ENCODE results near the gene IDE.
"Not testable (repeated sequence)": the region's sequence is repeated elsewhere in the genome, so short reads cannot be mapped to it uniquely, and the experiment has no call there.

The IDE gene

DNA sequence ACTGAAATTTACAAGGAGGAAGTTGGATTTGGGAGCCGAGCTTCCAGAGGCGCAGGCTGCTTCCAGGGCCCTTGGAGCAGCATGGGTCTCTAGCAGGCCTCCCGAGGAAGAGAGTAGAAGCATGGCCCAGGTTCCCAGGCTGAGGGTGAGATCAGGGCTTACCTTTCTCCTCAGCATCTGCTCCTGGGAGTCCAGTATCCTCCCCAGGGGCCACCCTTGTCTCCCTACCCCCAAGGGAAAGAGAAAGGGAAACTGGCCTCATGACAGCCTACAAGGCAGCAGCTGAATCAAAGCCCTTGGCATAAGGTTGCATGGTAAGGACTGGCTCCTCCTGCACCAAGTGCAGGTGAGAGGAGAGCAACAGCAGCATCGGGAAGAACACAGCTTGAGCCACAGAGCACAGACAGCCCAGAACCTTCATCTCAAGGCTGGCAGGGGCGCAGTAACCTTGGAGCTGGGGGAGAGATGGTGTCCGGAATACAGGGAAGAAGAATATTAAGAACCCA lies 168.4 kb downstream of the IDE start:
- H3K36me3 ChIP-seq (ENCODE audit: insufficient read depth, low read length): no peaks in the 10 kb centered on the region

DNA sequence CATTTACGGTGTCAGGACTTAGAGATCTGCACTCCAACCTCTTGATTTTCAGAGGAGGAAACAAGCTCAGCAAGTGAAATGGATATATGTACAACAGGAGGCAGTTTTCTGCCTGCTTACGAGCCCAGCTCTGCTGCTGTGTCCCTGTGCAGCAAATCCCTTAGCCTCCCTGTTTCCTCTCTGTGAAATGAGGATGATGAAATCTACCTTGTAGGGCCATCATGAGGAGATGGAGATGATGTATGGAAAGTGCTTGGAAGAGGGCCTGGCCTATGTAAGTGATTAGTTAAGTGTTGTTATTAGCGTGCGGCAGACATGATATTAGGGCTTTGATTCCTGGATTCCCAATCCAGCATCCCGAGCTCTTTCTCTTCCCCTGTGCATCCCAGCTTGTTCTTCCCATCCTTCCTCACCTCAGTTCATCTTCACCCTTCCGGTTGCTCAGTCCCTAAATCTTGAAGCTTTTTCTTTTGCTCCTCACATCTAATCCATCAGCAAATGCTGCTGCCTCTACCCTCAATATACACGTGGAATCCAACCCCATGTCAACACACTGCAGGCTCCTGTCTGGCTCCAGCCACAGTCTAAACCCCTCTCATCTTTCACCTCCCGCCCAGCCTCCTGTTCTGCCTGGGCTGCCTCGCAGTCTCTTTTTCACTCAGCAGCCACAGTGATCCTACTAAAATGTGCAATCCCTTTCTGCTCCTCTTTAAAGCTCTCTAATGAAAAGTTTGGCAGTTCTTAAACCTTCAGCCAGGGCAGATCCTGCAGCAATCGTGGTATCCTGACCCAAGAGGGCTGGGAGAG lies 169.1 kb downstream of the IDE start:
- Histone ChIP-seq H3K27me3 (ENCODE audit: insufficient read depth, low read length, poor library complexity) (no peaks in the 10 kb centered on the region), H3K4me2 (ENCODE audit: insufficient read depth, low read length) (no peak overlapping the region), H3K79me2 (ENCODE audit: insufficient read depth, low read length) (no peaks in the 10 kb centered on the region), H4K20me1 (ENCODE audit: insufficient read depth, low read length) (no peaks in the 10 kb centered on the region), H3K4me3 (ENCODE audit: low read depth in 1 of 2, low read length in 2 of 2) (no peak overlapping the region), H3K27ac (ENCODE audit: low read length) (no peak overlapping the region), H2AFZ (ENCODE audit: low read depth, low read length) (no peak overlapping the region), H3K36me3 (ENCODE audit: insufficient read depth, low read length) (no peaks in the 10 kb centered on the region), H3K9me3 (ENCODE audit: insufficient read depth, low read length, severe bottlenecking) (no peaks in the 10 kb centered on the region), H3K4me1 (ENCODE audit: insufficient read depth, low read length) (no peaks in the 10 kb centered on the region), H3K9ac (ENCODE audit: low read depth, low read length) (no peak overlapping the region)
- ATAC-seq (ENCODE audit: insufficient read depth, low read depth): no peak
- no peak for DNase-seq
- TF ChIP-seq, protein P1, sequence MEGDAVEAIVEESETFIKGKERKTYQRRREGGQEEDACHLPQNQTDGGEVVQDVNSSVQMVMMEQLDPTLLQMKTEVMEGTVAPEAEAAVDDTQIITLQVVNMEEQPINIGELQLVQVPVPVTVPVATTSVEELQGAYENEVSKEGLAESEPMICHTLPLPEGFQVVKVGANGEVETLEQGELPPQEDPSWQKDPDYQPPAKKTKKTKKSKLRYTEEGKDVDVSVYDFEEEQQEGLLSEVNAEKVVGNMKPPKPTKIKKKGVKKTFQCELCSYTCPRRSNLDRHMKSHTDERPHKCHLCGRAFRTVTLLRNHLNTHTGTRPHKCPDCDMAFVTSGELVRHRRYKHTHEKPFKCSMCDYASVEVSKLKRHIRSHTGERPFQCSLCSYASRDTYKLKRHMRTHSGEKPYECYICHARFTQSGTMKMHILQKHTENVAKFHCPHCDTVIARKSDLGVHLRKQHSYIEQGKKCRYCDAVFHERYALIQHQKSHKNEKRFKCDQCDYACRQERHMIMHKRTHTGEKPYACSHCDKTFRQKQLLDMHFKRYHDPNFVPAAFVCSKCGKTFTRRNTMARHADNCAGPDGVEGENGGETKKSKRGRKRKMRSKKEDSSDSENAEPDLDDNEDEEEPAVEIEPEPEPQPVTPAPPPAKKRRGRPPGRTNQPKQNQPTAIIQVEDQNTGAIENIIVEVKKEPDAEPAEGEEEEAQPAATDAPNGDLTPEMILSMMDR (IDR thresholded peaks at IDR 0.05; ENCODE audit: borderline replicate concordance, extremely low read depth, low read length, poor library complexity, severe bottlenecking): no peak
- no peak for TF ChIP-seq EZH2 (IDR thresholded peaks at IDR 0.05; ENCODE audit: borderline replicate concordance, low read depth, low read length, severe bottlenecking)

More for the DNA sequence above, 168.4 kb downstream of the IDE start:
- DNase-seq: no peak
- no peaks in the 10 kb centered on the region for H3K27me3 ChIP-seq (ENCODE audit: insufficient read depth, low read length, poor library complexity)
- no peak overlapping the region for H3K4me2 ChIP-seq (ENCODE audit: insufficient read depth, low read length)
- TF ChIP-seq EZH2 (IDR thresholded peaks at IDR 0.05; ENCODE audit: borderline replicate concordance, low read depth, low read length, severe bottlenecking): no peak
- TF ChIP-seq, protein P1 (IDR thresholded peaks at IDR 0.05; ENCODE audit: borderline replicate concordance, extremely low read depth, low read length, poor library complexity, severe bottlenecking): no peak
- H3K9me3 ChIP-seq (ENCODE audit: insufficient read depth, low read length, severe bottlenecking): no peaks in the 10 kb centered on the region
- H2AFZ ChIP-seq (ENCODE audit: low read depth, low read length): no peak overlapping the region
- no peaks in the 10 kb centered on the region for H4K20me1 ChIP-seq (ENCODE audit: insufficient read depth, low read length)
- H3K27ac ChIP-seq (ENCODE audit: low read length): no peak overlapping the region
- H3K4me3 ChIP-seq (ENCODE audit: low read depth in 1 of 2, low read length in 2 of 2): no peak overlapping the region
- ATAC-seq (ENCODE audit: insufficient read depth, low read depth): no peak
- no peaks in the 10 kb centered on the region for H3K79me2 ChIP-seq (ENCODE audit: insufficient read depth, low read length)
- no peaks in the 10 kb centered on the region for H3K4me1 ChIP-seq (ENCODE audit: insufficient read depth, low read length)
- no peak overlapping the region for H3K9ac ChIP-seq (ENCODE audit: low read depth, low read length)

DNA sequence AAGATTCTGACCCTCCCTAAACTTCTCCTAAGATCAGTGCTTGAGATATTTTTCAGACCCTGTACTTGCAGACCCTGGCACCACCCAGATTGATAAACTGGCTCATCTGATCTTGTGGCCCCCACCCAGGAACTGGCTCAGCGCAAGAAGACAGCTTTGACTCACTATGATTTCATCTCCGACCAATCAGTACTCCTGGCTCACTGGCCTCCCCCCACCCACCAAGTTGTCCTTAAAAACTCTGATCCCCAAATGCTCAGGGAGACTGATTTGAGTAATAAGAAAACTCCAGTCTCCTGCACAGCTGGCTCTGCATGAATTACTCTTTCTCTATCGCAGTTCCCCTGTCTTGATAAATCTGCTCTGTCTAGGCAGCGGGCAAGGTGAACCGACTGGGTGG lies 171.7 kb downstream of the IDE start:
- not testable (repeated sequence) for H3K9ac ChIP-seq (ENCODE audit: low read depth, low read length); ATAC-seq (ENCODE audit: insufficient read depth, low read depth); H3K4me2 ChIP-seq (ENCODE audit: insufficient read depth, low read length); H3K27ac ChIP-seq (ENCODE audit: low read length); H3K4me1 ChIP-seq (ENCODE audit: insufficient read depth, low read length); H2AFZ ChIP-seq (ENCODE audit: low read depth, low read length); H3K27me3 ChIP-seq (ENCODE audit: insufficient read depth, low read length, poor library complexity); H3K79me2 ChIP-seq (ENCODE audit: insufficient read depth, low read length); H4K20me1 ChIP-seq (ENCODE audit: insufficient read depth, low read length); H3K36me3 ChIP-seq (ENCODE audit: insufficient read depth, low read length); H3K4me3 ChIP-seq (ENCODE audit: low read depth in 1 of 2, low read length in 2 of 2); DNase-seq; H3K9me3 ChIP-seq (ENCODE audit: insufficient read depth, low read length, severe bottlenecking)

Measured in DND-41 (cell line).